ENCODE data around the gene TMEM132A. TPM values are rescaled to one million over a fixed set of nuclear protein-coding genes. Genes with fewer than 3 reads are reported as not detected.
A peak's percentile ranks its signal among the peaks of the same experiment; 100 is the strongest.

Gene TMEM132A
- total and polyA plus RNA-seq, 9 of the 15 experiments (the other 6 are each of a cell fraction or from before 2014, with no cell fraction given) = 0.04 to 1.1 (median 0.18) TPM; not detected in 4

DNA sequence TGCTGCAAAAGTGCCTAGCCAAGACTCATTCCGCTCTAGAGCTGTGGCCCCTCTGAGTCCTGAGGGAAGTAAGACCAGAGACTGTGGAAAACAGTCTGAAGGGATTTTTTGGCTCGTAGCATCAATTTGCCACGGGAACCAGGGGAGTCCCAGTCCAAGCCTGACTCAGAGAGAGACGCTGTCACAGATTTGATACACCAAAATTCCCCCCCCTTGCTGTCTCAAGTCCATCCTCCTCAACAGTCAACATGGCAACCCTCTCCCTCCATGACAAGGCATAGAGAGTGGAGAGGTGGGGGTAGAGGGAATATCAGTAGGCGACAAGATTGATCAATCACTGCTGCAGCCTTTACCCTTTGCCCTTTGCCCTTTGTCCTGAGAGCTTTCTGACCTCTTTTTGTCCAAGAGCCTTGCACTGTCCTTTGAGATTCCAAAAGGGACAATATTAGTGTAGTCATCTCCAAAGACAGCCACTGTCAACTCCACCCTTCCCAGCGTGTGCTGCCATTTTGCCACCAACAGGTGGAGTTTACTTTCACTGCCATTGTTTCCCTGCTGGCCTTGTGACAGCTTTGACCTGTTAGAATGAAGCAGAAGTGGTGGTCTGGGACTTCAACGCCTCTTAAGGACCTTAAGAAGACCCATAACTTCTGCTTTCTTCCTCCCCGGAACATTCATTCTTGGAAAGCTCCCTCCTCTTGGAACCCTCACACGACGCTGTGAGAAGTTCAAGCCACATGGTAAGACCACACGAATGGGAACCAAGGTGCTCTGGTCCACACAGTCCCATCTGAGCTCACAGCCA is 20.4 kb downstream of the TMEM132A start (continued):
- TF ChIP-seq RBM39 (optimal IDR thresholded peaks at IDR 0.05; ENCODE audit: low read depth, low read length) (no peak), SMC3 (conservative IDR thresholded peaks at IDR 0.05; ENCODE audit: insufficient read depth, low read depth, low read length) (0 out of 2 replicates have a peak, but pooled peaks have one; percentile 27), LCOR (CRISPR knock-in tag; IDR thresholded peaks at IDR 0.05) (no peak), FOXJ3 (CRISPR knock-in tag; IDR thresholded peaks at IDR 0.05) (no peak), U2AF1 (optimal IDR thresholded peaks at IDR 0.05; ENCODE audit: low read depth, low read length) (no peak), NR2C1 (IDR thresholded peaks at IDR 0.05) (peak; percentile 81), NR2C1 (tag; IDR thresholded peaks at IDR 0.05) (peak; percentile 89), FOXP1 (CRISPR knock-in tag; IDR thresholded peaks at IDR 0.05) (no peak), NFRKB (IDR thresholded peaks at IDR 0.05; ENCODE audit: low read depth) (no peak), EHMT2 (IDR thresholded peaks at IDR 0.05) (no peak), FOXJ2 (tag; IDR thresholded peaks at IDR 0.05) (no peak)
- TF ChIP-seq, protein P1, sequence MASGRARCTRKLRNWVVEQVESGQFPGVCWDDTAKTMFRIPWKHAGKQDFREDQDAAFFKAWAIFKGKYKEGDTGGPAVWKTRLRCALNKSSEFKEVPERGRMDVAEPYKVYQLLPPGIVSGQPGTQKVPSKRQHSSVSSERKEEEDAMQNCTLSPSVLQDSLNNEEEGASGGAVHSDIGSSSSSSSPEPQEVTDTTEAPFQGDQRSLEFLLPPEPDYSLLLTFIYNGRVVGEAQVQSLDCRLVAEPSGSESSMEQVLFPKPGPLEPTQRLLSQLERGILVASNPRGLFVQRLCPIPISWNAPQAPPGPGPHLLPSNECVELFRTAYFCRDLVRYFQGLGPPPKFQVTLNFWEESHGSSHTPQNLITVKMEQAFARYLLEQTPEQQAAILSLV (tag; IDR thresholded peaks at IDR 0.05) = no peak
- TF ChIP-seq, protein P2, sequence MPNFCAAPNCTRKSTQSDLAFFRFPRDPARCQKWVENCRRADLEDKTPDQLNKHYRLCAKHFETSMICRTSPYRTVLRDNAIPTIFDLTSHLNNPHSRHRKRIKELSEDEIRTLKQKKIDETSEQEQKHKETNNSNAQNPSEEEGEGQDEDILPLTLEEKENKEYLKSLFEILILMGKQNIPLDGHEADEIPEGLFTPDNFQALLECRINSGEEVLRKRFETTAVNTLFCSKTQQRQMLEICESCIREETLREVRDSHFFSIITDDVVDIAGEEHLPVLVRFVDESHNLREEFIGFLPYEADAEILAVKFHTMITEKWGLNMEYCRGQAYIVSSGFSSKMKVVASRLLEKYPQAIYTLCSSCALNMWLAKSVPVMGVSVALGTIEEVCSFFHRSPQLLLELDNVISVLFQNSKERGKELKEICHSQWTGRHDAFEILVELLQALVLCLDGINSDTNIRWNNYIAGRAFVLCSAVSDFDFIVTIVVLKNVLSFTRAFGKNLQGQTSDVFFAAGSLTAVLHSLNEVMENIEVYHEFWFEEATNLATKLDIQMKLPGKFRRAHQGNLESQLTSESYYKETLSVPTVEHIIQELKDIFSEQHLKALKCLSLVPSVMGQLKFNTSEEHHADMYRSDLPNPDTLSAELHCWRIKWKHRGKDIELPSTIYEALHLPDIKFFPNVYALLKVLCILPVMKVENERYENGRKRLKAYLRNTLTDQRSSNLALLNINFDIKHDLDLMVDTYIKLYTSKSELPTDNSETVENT (CRISPR knock-in tag; IDR thresholded peaks at IDR 0.05) = no peak
